GM21723 (cell line): ENCODE results near the gene SYPL2.

ENCODE experiments used
- ATAC-seq: cut with Tn5 transposase; IDR thresholded peaks from one replicate; pipeline ENCODE4 v1.9.1; 2021; ENCODE audit warnings: mild to moderate bottlenecking, moderate library complexity; ENCODE audit not compliant: unreplicated experiment

SYPL2 gene

DNA sequence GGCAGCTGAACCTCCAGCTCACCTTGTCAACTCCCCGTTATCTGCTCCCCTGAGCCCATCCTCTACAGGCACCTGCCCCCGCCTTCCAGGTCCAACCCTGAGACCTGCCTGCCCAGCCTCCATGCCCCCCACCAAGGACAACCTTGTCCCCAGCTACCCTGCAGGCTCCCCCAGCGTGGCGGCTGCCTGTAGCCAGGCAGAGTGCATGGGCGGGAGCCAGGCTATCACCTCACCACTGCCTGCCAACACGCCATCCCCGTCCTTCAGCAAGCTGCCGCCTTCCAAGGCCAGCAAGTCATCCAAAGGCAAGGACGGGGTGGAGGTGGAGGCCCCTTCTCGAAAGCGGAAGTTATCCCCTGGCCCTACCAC, 24.6 kb downstream of the SYPL2 start:
- ATAC-seq, result no peak

DNA sequence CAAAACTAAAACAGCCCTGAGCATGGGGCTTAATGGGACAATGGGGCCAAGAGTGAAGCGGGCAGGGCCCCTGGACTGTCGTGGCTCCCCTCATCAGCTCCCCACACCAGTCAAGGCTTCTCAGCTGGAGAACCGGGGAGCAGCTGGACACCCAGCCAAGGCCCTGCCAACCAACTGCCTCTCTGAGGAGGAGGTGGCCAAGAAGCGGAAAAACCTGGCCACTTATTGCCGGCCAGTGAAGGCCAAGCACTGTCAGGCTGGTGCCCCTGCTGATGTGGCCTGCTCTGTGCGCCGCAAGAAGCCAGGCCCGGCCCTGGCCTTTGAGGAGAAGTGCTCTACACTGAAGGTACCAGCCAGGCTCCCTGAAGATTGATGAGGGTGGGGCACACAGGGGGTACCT, 25.0 kb downstream of the SYPL2 start:
- no peak for ATAC-seq

DNA sequence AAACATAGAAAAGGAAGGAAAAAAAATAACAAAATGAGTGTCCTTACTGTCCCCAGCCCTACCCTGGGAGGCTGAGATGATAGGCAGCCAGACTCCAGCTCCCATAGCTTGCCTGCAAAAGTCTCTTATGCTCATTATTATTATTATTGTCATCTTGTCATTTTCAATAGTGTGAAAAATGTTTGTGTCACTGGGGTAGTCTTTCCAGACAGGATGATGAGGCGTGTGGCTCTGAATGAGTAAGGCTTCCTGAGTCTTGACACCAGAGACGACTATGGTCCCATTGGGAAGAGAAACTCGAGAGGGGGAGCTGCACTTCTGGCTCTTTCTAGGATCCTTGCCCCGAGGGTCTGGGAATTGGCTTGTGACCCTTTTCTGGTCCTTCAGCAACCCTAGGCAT, 26.4 kb downstream of the SYPL2 start:
- no peak for ATAC-seq

DNA sequence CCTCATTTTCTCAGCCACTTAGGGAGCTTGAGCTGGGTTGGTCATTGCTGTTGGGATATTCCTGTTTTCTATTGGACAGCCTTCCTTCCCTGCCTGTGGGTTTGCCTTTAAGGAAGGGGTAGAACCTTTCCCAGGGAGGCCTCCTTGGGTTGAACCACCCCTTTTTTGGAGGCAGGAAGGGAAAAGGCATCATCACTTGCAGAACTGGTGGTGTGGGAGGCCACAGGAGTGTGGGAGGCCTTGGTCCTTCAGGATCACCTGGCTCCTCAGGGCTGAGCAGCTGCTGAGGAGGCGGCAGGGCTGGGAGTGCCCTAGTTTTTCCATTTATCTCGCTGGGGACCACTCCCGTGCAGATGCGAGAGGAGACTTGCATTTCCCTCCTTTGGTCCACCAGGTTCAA, 26.9 kb downstream of the SYPL2 start:
- no peak for ATAC-seq

DNA sequence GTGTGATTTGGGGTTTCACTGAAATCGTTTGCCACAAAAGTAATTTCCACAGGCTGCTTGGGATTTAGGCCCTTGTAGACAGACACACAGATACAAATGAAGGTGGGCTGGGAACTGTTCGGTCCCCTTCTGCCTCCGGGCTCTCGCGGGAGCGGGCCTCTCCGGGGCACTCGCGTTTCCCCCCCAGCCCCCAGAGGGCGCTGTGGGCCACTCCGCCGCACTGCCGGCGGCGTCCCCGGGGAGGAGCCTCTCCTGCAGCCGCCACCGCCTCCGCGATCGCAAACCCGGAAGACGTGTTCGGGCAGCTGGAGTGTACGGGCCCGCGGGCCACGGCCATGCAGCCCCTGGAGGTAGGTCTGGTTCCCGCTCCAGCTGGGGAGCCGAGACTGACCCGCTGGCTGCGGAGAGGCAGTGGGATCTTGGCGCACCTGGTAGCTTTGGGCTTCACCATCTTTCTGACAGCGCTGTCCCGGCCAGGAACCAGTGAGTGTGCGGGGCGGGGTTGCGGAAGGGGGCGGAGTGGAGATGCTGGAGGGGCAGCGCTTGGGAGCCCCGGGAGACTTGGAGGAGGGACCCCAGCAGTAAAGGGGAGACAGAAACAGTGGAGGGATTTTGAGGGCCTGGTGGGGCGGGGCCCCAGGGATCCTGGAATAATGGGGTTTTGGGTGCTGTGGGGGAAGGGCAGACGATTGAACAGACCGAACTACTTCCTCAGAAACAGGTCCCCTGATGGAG, 27.6 kb downstream of the SYPL2 start, which contains the start of gene CYB561D1:
TSS of gene CYB561D1 (plus strand) at position 290 of the 735 bp plus-strand sequence. CDS start at position 336, 46 bp downstream.
- ATAC-seq, result peak; percentile 89

DNA sequence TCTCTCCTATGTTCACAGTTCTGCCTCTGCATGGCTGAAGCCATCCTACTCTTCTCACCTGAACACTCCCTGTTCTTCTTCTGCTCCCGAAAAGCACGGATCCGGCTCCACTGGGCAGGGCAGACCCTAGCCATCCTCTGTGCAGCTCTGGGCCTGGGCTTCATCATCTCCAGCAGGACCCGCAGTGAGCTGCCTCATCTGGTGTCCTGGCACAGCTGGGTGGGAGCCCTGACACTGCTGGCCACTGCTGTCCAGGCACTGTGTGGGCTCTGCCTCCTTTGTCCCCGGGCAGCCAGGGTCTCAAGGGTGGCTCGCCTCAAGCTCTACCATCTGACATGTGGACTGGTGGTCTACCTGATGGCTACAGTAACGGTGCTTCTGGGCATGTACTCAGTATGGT, 29.4 kb downstream of the SYPL2 start:
- ATAC-seq, result no peak

DNA sequence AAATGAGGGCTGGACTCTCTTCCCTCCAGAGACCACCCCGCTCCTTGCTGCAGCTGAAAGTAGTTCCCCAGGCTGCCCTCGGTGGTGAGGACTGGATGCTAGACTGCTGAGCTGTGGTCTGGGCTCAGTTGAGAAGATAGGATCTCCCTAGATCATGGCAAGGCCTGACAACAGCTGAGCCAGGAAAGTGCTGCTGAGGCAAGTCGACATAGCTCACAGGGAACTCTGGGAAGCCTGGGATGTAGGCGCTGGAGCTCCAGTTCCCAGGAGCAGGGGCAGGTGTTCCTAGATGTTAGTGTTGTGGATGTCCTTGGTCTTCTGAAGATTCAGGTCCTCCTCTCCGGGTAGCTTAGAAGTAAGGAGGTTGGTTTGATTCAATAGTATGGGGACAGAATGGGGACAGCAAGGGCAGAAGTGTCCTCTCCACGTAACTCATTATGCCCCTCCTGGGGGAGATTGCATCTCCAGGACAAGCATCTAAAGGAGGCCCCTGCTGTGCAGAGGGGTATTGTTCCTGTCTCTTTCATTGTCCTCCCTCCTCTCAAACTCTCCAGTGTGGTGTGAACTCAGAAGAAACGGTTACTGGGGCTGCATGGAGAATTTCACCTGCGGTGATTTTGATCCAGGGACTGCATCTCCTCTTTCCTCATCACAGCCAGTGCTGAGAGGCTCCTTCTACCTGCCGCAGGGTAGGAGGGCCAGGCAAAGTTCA, 31.3 kb downstream of the SYPL2 start:
- no peak for ATAC-seq

DNA sequence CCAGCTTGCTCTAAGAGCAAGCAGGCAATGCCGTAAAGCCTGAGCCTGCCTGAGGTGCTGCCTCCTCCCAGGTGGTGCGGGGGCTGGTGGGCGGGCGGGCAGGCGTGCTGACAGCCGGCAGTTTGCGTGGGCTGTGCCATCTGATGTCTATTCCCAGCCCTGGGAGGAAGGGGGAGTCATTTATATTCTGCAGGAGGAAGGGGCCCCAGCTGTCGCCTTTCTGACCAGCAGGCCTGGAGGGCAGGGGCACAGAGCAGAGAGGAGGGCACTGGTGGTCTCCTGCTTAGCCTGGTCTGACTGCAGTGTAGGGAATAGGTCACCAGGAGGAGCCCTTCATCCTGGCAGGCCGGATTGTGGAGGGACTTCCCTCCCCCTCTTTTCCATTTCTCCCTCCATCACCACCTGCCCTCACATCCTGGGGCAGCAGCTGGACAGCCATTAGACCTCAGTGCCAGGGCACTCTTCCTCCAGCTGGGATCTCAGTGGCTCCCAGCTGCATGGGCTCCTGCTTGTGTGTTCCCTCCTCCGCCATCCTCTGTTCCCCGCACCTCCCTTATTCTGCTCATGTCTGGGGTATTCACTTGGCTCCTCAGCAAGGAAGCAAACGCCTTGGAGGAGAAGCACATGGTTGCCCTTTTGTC, 31.9 kb downstream of the SYPL2 start:
- ATAC-seq, result no peak

DNA sequence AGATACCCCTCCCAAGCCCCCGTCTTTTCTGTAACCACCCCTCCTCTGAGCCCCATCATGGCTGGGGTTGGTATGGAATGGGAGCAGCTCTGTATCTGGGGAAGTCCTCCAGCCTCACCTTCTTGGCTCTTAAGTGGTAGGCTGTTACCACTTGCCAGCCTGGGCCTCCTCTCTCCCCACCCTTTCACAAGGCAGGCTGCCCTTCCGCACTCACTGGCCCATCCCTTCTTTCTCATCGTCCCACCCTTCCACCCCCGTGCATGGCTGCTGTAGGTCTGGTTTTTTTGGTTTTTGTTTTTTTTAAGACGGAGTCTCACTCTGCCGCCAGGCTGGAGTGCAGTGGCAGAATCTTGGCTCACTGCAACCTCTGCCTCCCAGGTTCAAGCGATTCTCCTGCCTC, 32.7 kb downstream of the SYPL2 start:
- ATAC-seq, result no peak

DNA sequence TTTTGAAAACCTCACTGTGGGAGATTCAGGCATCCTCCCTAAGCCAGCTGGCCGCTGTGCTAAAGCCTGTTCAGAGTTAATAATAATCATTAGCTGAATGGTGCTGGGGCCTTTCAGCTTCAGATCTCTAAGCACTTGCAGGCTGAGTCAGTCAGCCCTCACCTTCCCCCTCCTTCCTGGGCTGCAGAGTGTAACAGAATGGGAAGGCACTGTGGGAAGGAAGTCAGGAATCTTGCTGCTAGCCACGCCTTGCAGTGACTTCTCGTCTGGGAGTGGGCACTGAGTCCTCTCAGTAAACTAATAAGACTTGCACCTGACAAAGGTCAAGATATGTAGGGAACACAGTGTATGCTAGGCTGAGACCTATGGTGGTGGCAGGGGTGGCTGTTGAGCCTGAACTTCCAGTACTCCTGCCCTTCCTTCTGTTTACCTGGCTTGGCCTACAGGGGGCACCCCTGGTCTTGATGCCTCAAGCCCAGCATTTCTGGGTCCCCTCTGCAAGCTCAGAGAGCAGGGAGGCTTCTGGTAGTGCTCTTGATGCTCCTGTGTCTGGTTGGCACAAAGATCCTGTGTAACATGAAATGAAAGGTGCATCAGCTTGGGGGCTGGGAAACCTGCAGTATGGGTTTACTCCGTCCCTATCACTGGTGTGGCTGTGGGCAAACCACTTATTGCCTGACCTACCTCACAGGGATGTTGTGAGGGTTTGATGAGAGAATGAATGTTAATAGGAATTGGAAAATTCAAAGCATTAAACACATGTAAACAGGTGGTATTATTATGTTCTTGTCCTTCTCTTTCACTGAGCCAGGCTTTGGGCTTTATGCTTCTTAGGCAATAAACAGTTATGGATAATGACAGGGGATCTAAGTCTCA, 33.6 kb downstream of the SYPL2 start:
- no peak for ATAC-seq

DNA sequence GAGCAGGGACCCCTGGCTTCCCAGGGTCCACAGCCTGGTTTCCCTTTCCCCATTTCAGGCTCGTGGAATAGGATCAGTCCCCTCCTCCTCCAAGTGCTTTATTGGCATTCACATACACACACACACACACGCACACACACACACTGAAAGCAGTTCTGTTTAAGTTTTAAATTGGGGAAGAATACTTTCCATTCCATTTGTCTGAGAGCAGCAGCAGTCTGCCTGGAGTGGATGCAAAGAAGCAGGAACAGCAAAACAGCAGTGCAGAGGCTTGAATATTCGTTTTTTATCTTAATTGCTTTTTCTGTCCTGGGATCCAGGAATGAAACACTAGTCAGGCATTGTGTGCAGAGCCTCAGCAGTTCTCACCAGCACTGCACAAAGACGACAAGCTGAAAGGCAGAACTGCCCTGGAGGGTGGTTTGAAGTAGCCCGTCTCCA, 34.6 kb downstream of the SYPL2 start:
- no peak for ATAC-seq

DNA sequence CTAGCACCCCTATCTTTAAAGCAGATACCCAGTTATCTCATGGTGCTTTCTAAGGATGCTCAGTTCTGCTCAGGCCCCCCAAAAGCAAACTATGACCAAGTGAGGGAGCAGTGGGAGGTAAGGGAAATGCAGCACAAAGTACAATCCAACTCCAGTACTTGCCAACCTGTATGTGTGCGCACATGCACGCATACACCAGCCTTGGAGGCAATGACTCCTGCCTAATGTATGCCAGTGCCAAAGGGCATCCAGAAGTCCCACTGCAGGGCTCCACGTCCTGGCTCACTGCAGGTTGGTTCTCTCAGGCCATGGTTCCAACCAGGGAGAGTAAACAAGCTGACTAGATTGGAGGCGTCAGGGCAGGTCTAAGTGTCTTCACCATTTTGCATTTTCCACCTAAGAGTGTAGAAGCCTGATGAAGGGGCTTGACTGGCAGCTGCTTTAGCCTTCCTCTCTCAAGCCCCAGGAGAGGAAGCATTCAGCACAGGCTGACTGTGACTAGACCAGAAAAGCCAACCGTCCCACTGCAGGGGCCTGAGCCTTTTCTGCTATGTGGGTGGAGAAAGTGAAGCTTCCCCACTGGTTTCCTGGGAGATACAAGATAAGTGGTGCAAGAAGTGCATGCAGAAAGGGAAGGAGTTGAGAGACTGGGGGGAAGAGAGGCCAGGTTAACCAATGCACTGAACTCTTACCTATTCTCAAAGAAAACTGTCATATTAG, 35.5 kb downstream of the SYPL2 start:
- no peak for ATAC-seq

DNA sequence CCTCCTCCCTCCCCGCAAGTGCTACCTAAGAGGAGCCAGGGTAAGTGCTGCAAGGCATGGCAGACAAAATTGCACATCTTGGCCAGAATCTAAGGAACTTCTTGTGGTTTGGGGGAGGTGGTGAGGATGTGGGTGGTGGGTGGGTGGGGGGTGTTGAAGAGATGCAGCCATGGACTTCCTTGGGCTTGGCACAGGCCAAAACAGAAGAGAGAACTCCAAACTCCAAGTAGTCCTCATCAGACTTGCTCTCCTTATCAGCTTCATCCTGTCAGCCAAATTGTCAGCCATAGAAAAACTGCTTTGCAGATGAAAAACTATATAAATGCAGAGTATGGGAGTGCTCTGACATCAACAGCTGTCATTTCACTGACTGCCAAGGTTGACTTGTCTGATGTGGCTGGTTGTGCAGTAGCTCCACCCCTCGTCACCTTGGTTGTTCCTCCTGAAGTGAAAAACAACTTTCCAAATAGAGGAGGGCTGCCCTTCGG, 36.1 kb downstream of the SYPL2 start:
- ATAC-seq, result no peak

DNA sequence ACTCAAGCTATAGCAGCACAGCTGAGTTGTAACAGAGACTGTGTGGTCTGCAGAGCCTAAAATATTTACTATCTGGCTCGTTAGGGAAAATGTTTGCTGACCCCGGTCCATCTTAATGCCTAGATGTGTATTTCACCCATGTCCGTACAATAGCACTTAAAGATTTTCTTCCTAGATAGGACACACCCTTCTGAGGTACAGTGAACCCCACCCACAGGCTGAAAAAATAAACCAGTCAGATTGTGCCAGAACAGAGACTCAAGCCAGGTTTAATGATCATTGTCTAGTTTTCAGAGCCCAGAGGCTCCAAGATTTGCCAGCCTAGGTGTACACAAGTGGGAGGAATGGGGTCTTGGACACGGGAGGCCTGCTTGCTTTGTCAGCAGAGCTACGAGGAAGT, 37.6 kb downstream of the SYPL2 start:
- ATAC-seq, result no peak

DNA sequence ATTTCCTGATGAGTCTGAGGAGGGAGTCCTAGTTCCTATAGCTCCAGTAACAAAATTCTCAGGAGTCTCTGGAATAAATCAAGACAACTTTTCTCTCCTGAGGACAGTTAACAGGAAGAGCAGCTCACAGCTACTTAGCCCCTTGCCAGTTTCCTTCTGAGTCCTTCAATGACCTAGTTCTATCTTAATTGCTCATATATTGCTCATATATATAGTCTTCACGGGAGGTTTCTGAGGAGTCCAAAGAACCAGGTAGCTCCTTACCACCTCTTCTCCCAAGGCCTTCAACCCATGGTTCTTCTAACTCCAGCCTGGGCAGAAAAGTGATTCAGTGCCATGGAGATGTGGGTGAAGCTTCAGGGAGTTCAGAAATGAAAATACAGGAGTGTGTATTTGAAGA, 38.6 kb downstream of the SYPL2 start:
- ATAC-seq, result no peak

DNA sequence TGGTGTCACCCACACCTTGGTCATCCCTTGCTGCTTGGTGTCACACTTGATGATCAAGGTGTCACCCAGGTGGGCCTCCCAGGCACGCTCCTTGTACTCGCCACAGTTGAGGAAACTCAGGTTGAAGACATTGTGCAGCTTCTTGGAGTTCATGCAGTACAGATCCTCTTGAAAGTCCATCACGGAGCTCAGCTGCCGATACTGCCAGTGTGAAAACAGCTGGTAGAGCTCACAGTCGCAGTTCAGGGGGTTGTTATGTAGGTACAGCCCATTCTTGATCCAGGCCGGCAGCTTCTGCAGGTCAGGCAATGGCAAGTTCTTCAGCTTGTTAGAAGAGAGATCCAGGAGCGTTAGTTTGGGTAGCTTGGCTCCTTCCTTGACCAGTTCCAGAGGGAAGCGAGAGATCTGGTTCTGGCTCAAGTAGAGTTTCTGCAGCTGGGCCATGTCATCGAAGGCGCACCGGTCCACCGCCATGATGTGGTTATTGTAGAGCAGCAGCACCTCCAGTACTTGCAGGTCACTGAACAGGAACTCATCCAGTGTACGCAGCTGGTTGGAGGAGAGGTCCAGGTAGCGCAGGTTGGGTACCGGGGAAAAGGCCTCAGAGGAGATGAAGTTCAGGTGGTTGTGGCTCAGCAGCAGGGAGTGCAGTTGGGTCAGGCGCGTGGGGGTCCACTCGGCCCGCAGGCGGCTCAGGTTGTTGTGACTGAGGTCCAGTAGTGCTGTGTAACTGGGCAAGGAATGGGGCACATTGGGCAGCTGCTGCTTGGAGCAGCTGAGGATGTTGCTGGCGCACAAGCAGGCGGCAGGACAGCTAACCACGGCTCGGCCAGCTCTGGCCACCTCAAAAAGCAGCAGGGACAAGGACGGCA, 41.9 kb downstream of the SYPL2 start:
- ATAC-seq, result no peak

DNA sequence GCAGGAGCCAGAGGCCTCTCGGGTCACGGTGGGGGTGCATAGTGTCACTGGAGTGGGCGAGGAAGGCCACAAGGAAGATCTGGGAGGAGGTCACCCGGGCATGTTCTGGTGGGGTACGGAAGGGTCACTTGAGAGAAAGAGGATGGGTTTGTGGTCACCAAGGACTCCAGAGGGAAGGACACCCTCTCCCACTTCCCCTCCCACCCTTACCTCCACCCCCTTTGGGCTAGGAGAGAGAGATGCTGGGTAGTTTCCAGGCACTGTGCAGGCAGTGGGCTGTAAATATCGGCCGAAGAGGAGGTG, 42.5 kb downstream of the SYPL2 start:
- ATAC-seq, result no peak

DNA sequence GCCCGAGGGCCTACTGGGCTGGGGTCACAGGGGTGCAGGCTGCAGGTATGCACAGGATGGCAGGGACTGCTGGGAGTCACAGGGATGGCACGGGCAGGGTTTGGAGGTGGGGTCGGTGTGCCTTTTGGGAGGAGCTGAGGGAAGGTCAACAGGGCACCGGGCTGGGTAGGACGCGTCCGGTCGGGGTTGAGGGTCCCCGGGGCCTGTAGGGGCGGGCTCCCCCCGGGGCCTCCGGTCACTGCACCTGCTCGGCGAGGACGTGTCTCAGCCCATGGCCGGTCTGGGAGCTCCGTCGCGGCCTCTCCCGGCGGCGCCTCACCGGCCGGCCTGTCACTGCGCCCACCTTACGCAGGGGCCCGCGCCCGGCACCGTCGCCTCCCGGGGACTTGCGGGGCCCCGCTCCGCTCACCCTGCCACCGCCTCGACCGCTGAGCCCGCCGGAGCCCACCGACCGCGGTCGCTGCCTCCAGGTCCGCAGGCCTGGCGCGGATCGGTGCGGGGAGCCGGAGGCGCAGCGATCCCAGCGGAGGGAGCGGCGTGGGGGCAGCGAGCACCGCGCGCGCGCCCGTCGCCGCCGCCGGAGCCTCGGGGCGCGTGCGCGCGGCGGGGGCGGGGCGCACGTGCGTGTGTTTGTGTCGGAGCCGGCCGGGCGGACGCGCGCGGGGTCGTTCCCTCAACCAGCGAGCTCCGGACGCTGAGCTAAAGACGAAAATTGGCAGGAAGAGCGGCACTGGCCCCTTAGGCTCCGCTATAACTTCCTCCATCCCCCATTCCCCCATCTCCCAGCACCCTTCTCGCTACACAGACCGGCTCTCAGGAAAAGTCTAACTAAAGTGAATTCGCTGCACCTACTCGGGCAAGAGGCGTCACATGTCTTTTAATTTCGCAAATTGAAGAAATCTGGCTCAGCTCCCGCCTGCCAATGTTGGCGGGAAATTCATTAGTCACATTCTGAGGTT, 43.1 kb downstream of the SYPL2 start, which contains the start of gene AMIGO1:
TSS of gene AMIGO1 (minus strand) at position 552 of the 959 bp plus-strand sequence. CDS start 815 bp downstream, outside the sequence.
- peak; percentile 60 for ATAC-seq
